Natural killer cell (primary cell): Measurements from ENCODE around the gene LCN6. TPM values are rescaled to one million over a fixed set of nuclear protein-coding genes. Genes with fewer than 3 reads are reported as not detected.

Experiments
- ATAC-seq, 3 donors: fragments of 150-1000 bp in 2 of 3; fragments of 200-7000 bp in 1 of 3; cut with Tn5 transposase; 1 replicate in 1 of 3; 2 replicates in 2 of 3; pipeline ENCODE4 v1.10.0; 2021; ENCODE audit warnings: mild to moderate bottlenecking in 2 of 3, moderate library complexity in 2 of 3
- DNase-seq, 2 donors: peaks; one replicate each; pipeline versions ENCODE4 v3.0.0 to v3.0.0-alpha.2; 2013 to 2021; ENCODE audit warnings: mixed read lengths in 1 of 2
- H3K27ac ChIP-seq: one replicate; pipeline ENCODE4 v1.5.1; 2013; ENCODE audit warnings: mild to moderate bottlenecking, low read length
- H3K27me3 ChIP-seq: one replicate; pipeline ENCODE4 v1.6.1; 2013; ENCODE audit warnings: low read length; ENCODE audit not compliant: control insufficient read depth, insufficient read depth
- H3K36me3 ChIP-seq: one replicate; pipeline ENCODE4 v1.6.1; 2013; ENCODE audit warnings: low read length; ENCODE audit not compliant: control insufficient read depth, insufficient read depth
- H3K4me1 ChIP-seq: one replicate; pipeline ENCODE4 v1.6.1; 2013; ENCODE audit warnings: low read length; ENCODE audit not compliant: control insufficient read depth, insufficient read depth
- H3K4me3 ChIP-seq: one replicate; pipeline ENCODE4 v1.5.1; 2013; ENCODE audit warnings: low read length
- H3K9me3 ChIP-seq: one replicate; pipeline ENCODE4 v1.6.1; 2013; ENCODE audit warnings: low read length; ENCODE audit not compliant: control insufficient read depth, insufficient read depth
- H3K27ac Mint-ChIP-seq, 2 donors: one replicate each; pipeline ENCODE4 v1.8.0; 2022; ENCODE audit warnings: mild to moderate bottlenecking in 2 of 2, mixed read lengths in 2 of 2, moderate library complexity in 1 of 2
- H3K27me3 Mint-ChIP-seq, 2 donors: one replicate each; pipeline ENCODE4 v1.8.0; 2022; ENCODE audit warnings: low read depth in 2 of 2, mixed read lengths in 2 of 2
- H3K36me3 Mint-ChIP-seq: one replicate; pipeline ENCODE4 v1.8.0; 2022; ENCODE audit warnings: mixed read lengths
- H3K4me1 Mint-ChIP-seq, 2 donors: one replicate each; pipeline ENCODE4 v1.8.0; 2022; ENCODE audit warnings: mixed read lengths in 2 of 2
- H3K4me3 Mint-ChIP-seq: one replicate; pipeline ENCODE4 v1.8.0; 2022; ENCODE audit warnings: mild to moderate bottlenecking, moderate library complexity, mixed read lengths
- H3K9me3 Mint-ChIP-seq, 2 donors: one replicate each; pipeline ENCODE4 v1.8.0; 2022; ENCODE audit warnings: mixed read lengths in 2 of 2
- WGBS: methylation state at CpG from one replicate; pipeline ENCODE4 v1.1.7; 2013; ENCODE audit warnings: missing lambda C conversion rate; ENCODE audit not compliant: insufficient coverage; 5-methylcytosine and 5-hydroxymethylcytosine counted together
- intact Hi-C: fragments of 100-400 bp; cut with micrococcal nuclease; formaldehyde crosslinking; loops from one replicate; pipeline ENCODE4 v1.14.2; 2022
- total RNA-seq, 4 donors: library from RNA; stranded (reverse); fragments of 120-200 nt in 1 of 4; gene quantifications; one replicate each; pipeline versions ENCODE4 v1.2.3 to v1.2.4, GENCODE V29; 2013 to 2022
- TF ChIP-seq, protein P1 (sequence below): fragments of 200-600 bp; IDR thresholded peaks from one replicate; pipeline ENCODE4 v1.8.0; 2022; ENCODE audit warnings: antibody characterized with exemption

The LCN6 gene
- total RNA-seq, 3 donors from 2014 or later (not counting 1 experiment from before 2014, with no cell fraction given) = not detected

DNA sequence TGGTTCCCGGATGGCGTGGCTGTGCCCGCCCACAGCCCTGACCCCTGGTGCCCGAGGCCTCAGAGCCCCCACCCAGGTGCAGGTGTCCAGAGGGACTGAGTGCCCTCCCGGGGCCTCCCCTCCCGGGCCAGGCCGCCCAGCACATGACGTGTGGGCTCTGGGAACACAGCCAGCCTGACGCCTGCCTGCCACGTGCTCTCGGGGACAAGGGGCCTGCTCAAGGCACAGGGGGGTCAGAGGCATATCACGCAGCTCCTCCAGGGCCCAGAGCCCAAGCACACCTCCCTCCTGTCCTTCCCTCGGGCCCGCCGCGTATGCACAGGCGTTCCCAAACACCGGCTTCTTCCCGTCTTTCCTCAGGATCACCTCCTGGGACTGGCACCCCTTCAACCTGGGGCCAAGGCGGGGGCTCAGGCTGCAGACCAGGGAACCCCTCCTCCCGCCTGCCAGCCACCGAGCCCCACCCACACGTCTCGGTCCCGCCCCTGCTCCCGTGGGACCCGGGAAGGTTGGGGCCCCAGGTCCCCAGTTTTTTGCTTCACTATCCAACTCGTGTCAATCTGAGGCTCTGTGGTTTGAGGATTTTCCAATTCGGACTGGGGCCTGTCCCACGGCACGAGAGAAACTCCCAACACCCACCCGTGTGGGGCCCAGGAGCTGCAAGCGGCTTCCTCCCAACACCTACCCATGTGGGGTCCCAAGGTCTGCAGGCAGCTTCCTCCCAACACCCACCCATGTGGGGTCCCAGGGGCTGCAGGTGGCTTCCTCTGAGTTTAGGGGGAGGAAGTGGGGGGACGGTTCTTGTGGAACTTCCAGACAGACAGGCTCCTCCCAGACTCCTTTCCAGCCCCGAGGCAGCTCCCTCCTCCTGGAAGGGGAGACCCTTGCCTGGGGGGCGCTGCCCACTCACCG is 7.1 kb downstream of the LCN6 start:
- H3K27me3 ChIP-seq = peaks cover 11% of the 10 kb centered on the region
- ATAC-seq (no peak), DNase-seq (no peak)
- Mint-ChIP-seq H3K9me3 (no peaks in the 10 kb centered on the region), H3K27ac (no peak overlapping the region), H3K4me1 (no peaks in the 10 kb centered on the region), H3K4me3 (no peak overlapping the region), H3K36me3 (no peaks in the 10 kb centered on the region), H3K27me3 (peaks cover 0 to 6% of the 10 kb centered on the region in 2 donors)
- peaks cover 23% of the 10 kb centered on the region for H3K4me1 ChIP-seq
- H3K9me3 ChIP-seq = no peaks in the 10 kb centered on the region
- TF ChIP-seq, protein P1, sequence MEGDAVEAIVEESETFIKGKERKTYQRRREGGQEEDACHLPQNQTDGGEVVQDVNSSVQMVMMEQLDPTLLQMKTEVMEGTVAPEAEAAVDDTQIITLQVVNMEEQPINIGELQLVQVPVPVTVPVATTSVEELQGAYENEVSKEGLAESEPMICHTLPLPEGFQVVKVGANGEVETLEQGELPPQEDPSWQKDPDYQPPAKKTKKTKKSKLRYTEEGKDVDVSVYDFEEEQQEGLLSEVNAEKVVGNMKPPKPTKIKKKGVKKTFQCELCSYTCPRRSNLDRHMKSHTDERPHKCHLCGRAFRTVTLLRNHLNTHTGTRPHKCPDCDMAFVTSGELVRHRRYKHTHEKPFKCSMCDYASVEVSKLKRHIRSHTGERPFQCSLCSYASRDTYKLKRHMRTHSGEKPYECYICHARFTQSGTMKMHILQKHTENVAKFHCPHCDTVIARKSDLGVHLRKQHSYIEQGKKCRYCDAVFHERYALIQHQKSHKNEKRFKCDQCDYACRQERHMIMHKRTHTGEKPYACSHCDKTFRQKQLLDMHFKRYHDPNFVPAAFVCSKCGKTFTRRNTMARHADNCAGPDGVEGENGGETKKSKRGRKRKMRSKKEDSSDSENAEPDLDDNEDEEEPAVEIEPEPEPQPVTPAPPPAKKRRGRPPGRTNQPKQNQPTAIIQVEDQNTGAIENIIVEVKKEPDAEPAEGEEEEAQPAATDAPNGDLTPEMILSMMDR = no peak
- WGBS = 26% methylated on average over 36 of the region's 37 CpGs
- intact Hi-C loops = no loop called here
- no peaks in the 10 kb centered on the region for H3K36me3 ChIP-seq
- H3K27ac ChIP-seq = peak overlapping the region; percentile 15
- H3K4me3 ChIP-seq = peak overlapping the region; percentile 59

DNA sequence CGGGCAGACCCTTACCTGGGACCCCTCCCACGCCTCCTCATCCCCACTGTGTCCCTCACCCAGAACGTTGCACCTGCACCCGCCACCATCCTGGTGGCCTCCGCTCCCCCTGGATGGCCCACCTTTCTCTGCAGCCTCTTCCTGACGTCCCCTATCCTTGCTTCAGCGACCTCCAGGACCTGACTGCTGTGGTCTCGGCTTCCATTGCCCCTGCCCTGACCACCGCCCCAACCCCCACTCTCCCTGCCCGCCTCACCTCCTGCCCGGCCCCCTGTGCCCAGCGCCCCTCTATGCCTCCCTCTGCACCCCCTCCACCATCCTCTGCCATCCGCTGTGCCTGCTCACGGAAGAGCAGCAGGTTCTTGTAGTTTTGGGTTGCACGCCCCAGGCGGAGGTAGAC is 7.8 kb downstream of the LCN6 start:
- H3K4me3 ChIP-seq = no peak overlapping the region
- WGBS = 93% methylated on average over 16 of the region's 16 CpGs
- H3K27ac ChIP-seq = no peak overlapping the region
- peaks cover 0 to 6% of the 10 kb centered on the region in 2 donors for H3K27me3 Mint-ChIP-seq
- H3K36me3 Mint-ChIP-seq = no peaks in the 10 kb centered on the region
- H3K27ac Mint-ChIP-seq = no peak overlapping the region
- no peaks in the 10 kb centered on the region for H3K36me3 ChIP-seq
- TF ChIP-seq, protein P1 = no peak
- intact Hi-C loops = no loop called here
- no peak for ATAC-seq
- H3K27me3 ChIP-seq = peaks cover 11% of the 10 kb centered on the region
- no peaks in the 10 kb centered on the region for H3K9me3 Mint-ChIP-seq
- peaks cover 23% of the 10 kb centered on the region for H3K4me1 ChIP-seq
- no peak overlapping the region for H3K4me3 Mint-ChIP-seq
- DNase-seq = no peak
- no peaks in the 10 kb centered on the region for H3K4me1 Mint-ChIP-seq
- no peaks in the 10 kb centered on the region for H3K9me3 ChIP-seq

DNA sequence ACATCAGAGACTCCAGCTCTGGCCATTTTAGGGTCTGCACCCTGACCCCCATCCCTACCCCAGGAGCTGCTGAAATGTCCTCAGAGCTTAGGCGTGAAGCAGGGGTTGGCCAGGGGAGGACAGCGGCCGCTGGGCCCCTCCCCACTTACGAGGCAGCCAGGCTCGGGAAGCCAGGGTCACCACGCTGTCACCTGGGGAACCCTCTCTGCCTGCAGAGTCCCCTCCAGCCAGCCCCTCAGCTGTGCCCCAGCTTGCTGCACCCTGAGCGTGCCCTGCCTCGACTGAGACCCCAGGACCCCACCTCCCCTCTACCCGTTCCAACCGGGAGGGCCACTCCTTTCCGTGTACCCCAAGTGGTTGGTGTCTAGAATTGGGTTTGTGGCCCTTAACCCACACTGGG is 8.3 kb downstream of the LCN6 start:
- H3K4me1 Mint-ChIP-seq = no peaks in the 10 kb centered on the region
- H3K36me3 Mint-ChIP-seq = no peaks in the 10 kb centered on the region
- H3K4me3 Mint-ChIP-seq = no peak overlapping the region
- no peak for DNase-seq
- H3K9me3 ChIP-seq = no peaks in the 10 kb centered on the region
- TF ChIP-seq, protein P1 = no peak
- H3K27me3 Mint-ChIP-seq = peaks cover 0 to 6% of the 10 kb centered on the region in 2 donors
- ATAC-seq = no peak
- peaks cover 23% of the 10 kb centered on the region for H3K4me1 ChIP-seq
- peaks cover 11% of the 10 kb centered on the region for H3K27me3 ChIP-seq
- intact Hi-C loops = no loop called here
- H3K9me3 Mint-ChIP-seq = no peaks in the 10 kb centered on the region
- no peak overlapping the region for H3K4me3 ChIP-seq
- H3K27ac ChIP-seq = no peak overlapping the region
- no peak overlapping the region for H3K27ac Mint-ChIP-seq
- no peaks in the 10 kb centered on the region for H3K36me3 ChIP-seq
- 92% methylated on average over 11 of the region's 11 CpGs for WGBS
